ENCODE measurements around the gene MAP3K7. TPM values are rescaled to one million over a fixed set of nuclear protein-coding genes. Genes with fewer than 3 reads are reported as not detected.

MAP3K7 gene
- total and polyA plus RNA-seq, 2 donors (not counting 3 experiments of a cell fraction or from before 2014, with no cell fraction given) = 15.3 to 25.6 TPM

GRCh38 chr6:90574610-90575009 is 12.3 kb downstream of the MAP3K7 start:
- BruUV-seq (replicated peaks) = no TSS peak
- no peak for FAIRE-seq
- intact Hi-C loops (cut with micrococcal nuclease) = no loop called here

More at GRCh38 chr6:90574610-90575009, 12.3 kb downstream of the MAP3K7 start:
- H3K79me2 ChIP-seq (ENCODE audit: control insufficient read depth, insufficient read depth, low read length) = peaks cover 42% of the 10 kb centered on the region
- H3K9me3 ChIP-seq (replicated peaks; ENCODE audit: control insufficient read depth, insufficient read depth, low read length) = no peaks in the 10 kb centered on the region
- no peaks in the 10 kb centered on the region for H3K9me1 ChIP-seq (replicated peaks; ENCODE audit: control insufficient read depth, extremely low read depth, insufficient read depth, low read length)
- ChIA-PET POLR2A (no interaction called here), CTCF (interaction anchor here (0.8 to 1.8 kb wide), 6 partner anchors 10 to 634 kb away, joined by 3 to 15 read pairs (median 4); no protein-coding TSS in a partner anchor)
- H3K27me3 ChIP-seq (ENCODE audit: control insufficient read depth in 2 of 2, insufficient read depth in 2 of 2, low read length in 2 of 2) = no peaks in the 10 kb centered on the region
- peaks cover 2% of the 10 kb centered on the region for H4K20me1 ChIP-seq (replicated peaks; ENCODE audit: control insufficient read depth, extremely low read depth, insufficient read depth, low read length)
- H3K4me3 ChIP-seq (replicated peaks in 1 of 3; ENCODE audit: insufficient read depth in 1 of 3, low read depth in 1 of 3, low read length in 3 of 3) = no peak overlapping the region
- no peak overlapping the region for H3K27ac ChIP-seq (ENCODE audit: insufficient read depth, low read depth, low read length)
- H3K4me2 ChIP-seq (ENCODE audit: insufficient read depth, low read length) = no peak overlapping the region
- no peak overlapping the region for H3K9ac ChIP-seq (replicated peaks; ENCODE audit: extremely low read depth, insufficient read depth, low read length)
- dilution Hi-C loops (cut with MboI; ENCODE audit: extremely low pct_ligation_motif_present, low sequenced_read_pairs) = no loop called here
- H2AFZ ChIP-seq (ENCODE audit: low read depth, low read length) = no peak overlapping the region
- no peaks in the 10 kb centered on the region for H3K4me1 ChIP-seq (ENCODE audit: control insufficient read depth, extremely low read depth, insufficient read depth, low read length)
- TF ChIP-seq CTCF (IDR thresholded peaks at IDR 0.05; ENCODE audit: extremely low read depth in 1 of 2, insufficient read depth in 1 of 2, low read depth in 1 of 2, low read length in 2 of 2) (no peak), POLR2A (IDR thresholded peaks at IDR 0.05; ENCODE audit: low read depth, low read length) (no peak), GATA2 (IDR thresholded peaks at IDR 0.05; ENCODE audit: insufficient read depth, insufficient read length, low read depth, low read length) (no peak), FOS (IDR thresholded peaks at IDR 0.05; ENCODE audit: borderline replicate concordance, insufficient read depth, low read length) (no peak), MYC (IDR thresholded peaks at IDR 0.05; ENCODE audit: low read depth, low read length) (no peak), EZH2 (IDR thresholded peaks at IDR 0.05; ENCODE audit: borderline replicate concordance, low read depth, low read length, severe bottlenecking) (no peak), POLR2AphosphoS5 (IDR thresholded peaks at IDR 0.05; ENCODE audit: insufficient read depth, low read depth, low read length) (no peak)
- DNase-seq (ENCODE audit: low read depth, low spot score) = peak; percentile 9
- no peaks in the 10 kb centered on the region for H3K36me3 ChIP-seq (ENCODE audit: control insufficient read depth in 2 of 2, extremely low read depth in 1 of 2, insufficient read depth in 2 of 2, low read length in 2 of 2)

All from endothelial cell of umbilical vein (primary cell).